ENCODE measurements around the gene SLC35F4. TPM values are rescaled to one million over a fixed set of nuclear protein-coding genes. Genes with fewer than 3 reads are reported as not detected.

Gene SLC35F4
- total and polyA plus RNA-seq, 2 donors (not counting 1 experiment from before 2014, with no cell fraction given): not detected

- ChIA-PET POLR2A (no interaction called here), CTCF (no interaction called here)
- Histone ChIP-seq H4K20me1 (ENCODE audit: control insufficient read depth, insufficient read depth, low read length, poor library complexity, severe bottlenecking) (no peaks in the 10 kb centered on the region), H3K4me1 (ENCODE audit: control insufficient read depth in 2 of 2, insufficient read depth in 2 of 2, low read length in 2 of 2) (no peaks in the 10 kb centered on the region), H2AFZ (ENCODE audit: insufficient read depth, low read depth, low read length, poor library complexity, severe bottlenecking) (no peak overlapping the region), H3K9me3 (ENCODE audit: control extremely low read depth in 1 of 3, control insufficient read depth in 2 of 3, insufficient read depth in 1 of 3, low read length in 2 of 3) (peaks cover 0 to 3% (median 0%) of the 10 kb centered on the region in 3 donors), H3K27ac (ENCODE audit: low read length in 2 of 2) (no peak overlapping the region), H3K9ac (ENCODE audit: low read length) (no peak overlapping the region), H3K36me3 (replicated peaks in 1 of 2; ENCODE audit: control extremely low read depth in 1 of 2, control insufficient read depth in 1 of 2, extremely low read depth in 1 of 2, insufficient read depth in 2 of 2, low read length in 1 of 2) (no peaks in the 10 kb centered on the region), H3K4me2 (replicated peaks; ENCODE audit: low read depth, low read length, poor library complexity, severe bottlenecking) (no peak overlapping the region), H3K27me3 (replicated peaks in 1 of 4; ENCODE audit: control extremely low read depth in 1 of 4, control insufficient read depth in 3 of 4, insufficient read depth in 4 of 4, low read length in 3 of 4) (no peaks in the 10 kb centered on the region), H3K4me3 (ENCODE audit: control extremely low read depth in 1 of 5, extremely low read depth in 1 of 5, insufficient read depth in 1 of 5, low read depth in 2 of 5, low read length in 4 of 5) (no peak overlapping the region), H3K79me2 (ENCODE audit: control insufficient read depth, insufficient read depth, low read length) (no peaks in the 10 kb centered on the region)
- H3K9me3 Mint-ChIP-seq (ENCODE audit: insufficient read depth): no peaks in the 10 kb centered on the region
- no peaks in the 10 kb centered on the region for H3K27me3 Mint-ChIP-seq
- no peak overlapping the region for H3K4me3 Mint-ChIP-seq
- ATAC-seq (ENCODE audit: low read depth): no peak
- DNase-seq: no peak
- TF ChIP-seq EZH2 (IDR thresholded peaks at IDR 0.05; ENCODE audit: borderline replicate concordance, insufficient read depth, low read depth, low read length, poor library complexity, severe bottlenecking) (no peak), CTCF (IDR thresholded peaks at IDR 0.05) (no peak)
- intact Hi-C loops (cut with micrococcal nuclease): no loop called here
- no peaks in the 10 kb centered on the region for H3K4me1 Mint-ChIP-seq
- H3K27ac Mint-ChIP-seq: no peak overlapping the region
Observed at GRCh38 chr14:57847096-57847495, 18.8 kb downstream of the SLC35F4 start.

- Histone ChIP-seq H3K36me3 (replicated peaks in 1 of 2; ENCODE audit: control extremely low read depth in 1 of 2, control insufficient read depth in 1 of 2, extremely low read depth in 1 of 2, insufficient read depth in 2 of 2, low read length in 1 of 2) (no peaks in the 10 kb centered on the region), H3K4me1 (ENCODE audit: control insufficient read depth in 2 of 2, insufficient read depth in 2 of 2, low read length in 2 of 2) (no peaks in the 10 kb centered on the region), H3K27me3 (replicated peaks in 1 of 4; ENCODE audit: control extremely low read depth in 1 of 4, control insufficient read depth in 3 of 4, insufficient read depth in 4 of 4, low read length in 3 of 4) (no peaks in the 10 kb centered on the region), H3K27ac (ENCODE audit: low read length in 2 of 2) (no peak overlapping the region), H2AFZ (ENCODE audit: insufficient read depth, low read depth, low read length, poor library complexity, severe bottlenecking) (no peak overlapping the region), H3K4me2 (replicated peaks; ENCODE audit: low read depth, low read length, poor library complexity, severe bottlenecking) (no peak overlapping the region), H3K9me3 (ENCODE audit: control extremely low read depth in 1 of 3, control insufficient read depth in 2 of 3, insufficient read depth in 1 of 3, low read length in 2 of 3) (peaks cover 0 to 3% (median 0%) of the 10 kb centered on the region in 3 donors), H3K79me2 (ENCODE audit: control insufficient read depth, insufficient read depth, low read length) (no peaks in the 10 kb centered on the region), H3K9ac (ENCODE audit: low read length) (no peak overlapping the region), H3K4me3 (ENCODE audit: control extremely low read depth in 1 of 5, extremely low read depth in 1 of 5, insufficient read depth in 1 of 5, low read depth in 2 of 5, low read length in 4 of 5) (no peak overlapping the region), H4K20me1 (ENCODE audit: control insufficient read depth, insufficient read depth, low read length, poor library complexity, severe bottlenecking) (no peaks in the 10 kb centered on the region)
- 100% methylated on average over 1 of the region's 2 CpGs for WGBS (ENCODE audit: insufficient coverage)
- TF ChIP-seq EZH2 (IDR thresholded peaks at IDR 0.05; ENCODE audit: borderline replicate concordance, insufficient read depth, low read depth, low read length, poor library complexity, severe bottlenecking) (no peak), CTCF (IDR thresholded peaks at IDR 0.05) (no peak)
- no peak for DNase-seq
- Mint-ChIP-seq H3K4me1 (no peaks in the 10 kb centered on the region), H3K27ac (no peak overlapping the region), H3K4me3 (no peak overlapping the region), H3K27me3 (no peaks in the 10 kb centered on the region), H3K9me3 (ENCODE audit: insufficient read depth) (no peaks in the 10 kb centered on the region)
- CTCF ChIA-PET: no interaction called here
- POLR2A ChIA-PET: no interaction called here
- intact Hi-C loops (cut with micrococcal nuclease): no loop called here
- ATAC-seq (ENCODE audit: low read depth): no peak
Observed at GRCh38 chr14:57846596-57846995, 19.3 kb downstream of the SLC35F4 start.
